ENCODE results near the gene MEG3.

The MEG3 gene

DNA sequence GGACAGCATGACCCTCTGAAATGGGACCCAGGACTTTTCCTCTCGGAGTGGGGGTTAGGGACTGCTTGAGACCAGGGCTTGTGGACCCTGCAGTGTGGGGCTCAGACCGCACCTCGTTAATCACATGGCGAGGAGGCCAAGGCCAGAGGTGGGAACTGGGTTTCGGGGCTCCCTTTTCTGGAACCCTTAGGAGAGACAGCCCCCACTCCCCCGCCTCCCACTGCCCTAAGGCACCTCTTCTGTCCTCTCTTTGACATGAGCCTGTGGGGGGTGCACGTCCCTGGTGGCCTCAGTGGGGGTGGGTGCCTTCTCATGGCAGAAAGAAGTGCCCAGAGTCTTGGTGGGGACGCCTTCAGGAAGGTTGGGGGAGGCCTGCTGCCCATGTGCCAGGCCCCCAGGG, 53.3 kb downstream of the MEG3 start:
- FAIRE-seq: no peak
- TF ChIP-seq, protein P1, sequence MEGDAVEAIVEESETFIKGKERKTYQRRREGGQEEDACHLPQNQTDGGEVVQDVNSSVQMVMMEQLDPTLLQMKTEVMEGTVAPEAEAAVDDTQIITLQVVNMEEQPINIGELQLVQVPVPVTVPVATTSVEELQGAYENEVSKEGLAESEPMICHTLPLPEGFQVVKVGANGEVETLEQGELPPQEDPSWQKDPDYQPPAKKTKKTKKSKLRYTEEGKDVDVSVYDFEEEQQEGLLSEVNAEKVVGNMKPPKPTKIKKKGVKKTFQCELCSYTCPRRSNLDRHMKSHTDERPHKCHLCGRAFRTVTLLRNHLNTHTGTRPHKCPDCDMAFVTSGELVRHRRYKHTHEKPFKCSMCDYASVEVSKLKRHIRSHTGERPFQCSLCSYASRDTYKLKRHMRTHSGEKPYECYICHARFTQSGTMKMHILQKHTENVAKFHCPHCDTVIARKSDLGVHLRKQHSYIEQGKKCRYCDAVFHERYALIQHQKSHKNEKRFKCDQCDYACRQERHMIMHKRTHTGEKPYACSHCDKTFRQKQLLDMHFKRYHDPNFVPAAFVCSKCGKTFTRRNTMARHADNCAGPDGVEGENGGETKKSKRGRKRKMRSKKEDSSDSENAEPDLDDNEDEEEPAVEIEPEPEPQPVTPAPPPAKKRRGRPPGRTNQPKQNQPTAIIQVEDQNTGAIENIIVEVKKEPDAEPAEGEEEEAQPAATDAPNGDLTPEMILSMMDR (IDR thresholded peaks at IDR 0.05; ENCODE audit: insufficient read depth, missing control alignments): no peak
- no peak for DNase-seq (ENCODE audit: insufficient read length, low spot score)

DNA sequence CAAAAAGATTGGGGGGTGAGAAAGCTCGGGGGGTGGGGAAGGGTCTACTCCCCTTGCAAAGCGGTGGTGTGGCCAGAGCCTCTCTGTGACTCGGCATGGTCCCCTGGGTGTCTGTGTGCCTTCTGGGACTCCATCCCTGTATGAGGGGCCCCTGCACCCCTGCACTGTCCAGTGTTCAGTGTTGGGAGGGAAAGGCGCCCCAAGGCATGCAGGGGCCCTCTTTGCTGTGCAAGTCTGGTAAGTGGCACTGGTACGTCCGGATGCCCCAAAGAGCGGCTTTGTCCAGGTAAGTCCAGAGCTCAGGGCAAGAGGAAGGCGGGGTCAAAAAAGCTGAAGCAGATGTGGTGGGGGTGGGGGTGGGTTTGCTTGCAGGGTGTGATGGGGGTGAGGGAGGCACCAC, 53.9 kb downstream of the MEG3 start:
- FAIRE-seq (no peak), DNase-seq (ENCODE audit: insufficient read length, low spot score) (no peak)
- TF ChIP-seq, protein P1 (IDR thresholded peaks at IDR 0.05; ENCODE audit: insufficient read depth, missing control alignments): no peak

DNA sequence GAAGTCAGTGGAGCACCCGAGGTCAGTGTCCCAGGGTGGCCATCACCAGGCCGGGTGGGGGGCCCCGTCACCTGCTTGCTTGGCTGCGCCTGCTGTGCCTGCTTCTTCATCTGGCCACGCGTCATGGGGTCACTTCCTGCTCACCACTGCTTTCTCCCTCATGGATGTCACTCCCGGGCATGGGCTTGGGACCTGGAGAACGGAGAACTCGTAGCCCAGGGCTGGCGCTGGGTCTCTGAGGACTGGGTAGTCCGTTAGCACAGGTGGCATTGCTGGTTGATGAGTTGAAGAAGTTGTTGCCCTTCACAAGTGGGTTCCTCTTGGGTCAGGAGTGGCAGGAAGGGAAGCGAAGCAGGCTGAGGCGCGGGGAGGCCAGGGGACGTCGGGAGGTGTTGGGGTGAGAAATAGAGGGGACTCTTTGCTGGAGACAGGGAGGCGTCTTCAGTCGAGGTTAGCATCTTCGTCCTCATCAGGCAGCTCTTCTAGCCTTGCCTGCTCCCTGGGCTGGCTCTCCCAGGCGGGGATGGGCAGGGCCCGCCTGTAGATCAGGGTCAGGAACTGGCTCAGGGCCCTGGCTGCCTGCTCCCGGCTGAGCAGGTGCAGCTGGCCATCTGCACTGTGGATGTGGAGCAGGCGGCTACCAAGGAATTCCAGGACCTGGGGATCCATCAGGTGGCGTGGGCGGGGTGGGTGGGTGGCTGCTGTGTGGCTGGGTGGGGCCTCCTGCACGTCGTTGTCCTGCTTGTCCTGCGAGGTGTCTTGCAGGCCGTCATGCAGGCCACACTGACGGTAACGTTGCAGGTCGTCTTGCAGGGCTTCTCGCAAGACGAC, 54.6 kb downstream of the MEG3 start:
- DNase-seq (ENCODE audit: insufficient read length, low spot score) (no peak), FAIRE-seq (no peak)
- TF ChIP-seq, protein P1 (IDR thresholded peaks at IDR 0.05; ENCODE audit: insufficient read depth, missing control alignments): no peak

DNA sequence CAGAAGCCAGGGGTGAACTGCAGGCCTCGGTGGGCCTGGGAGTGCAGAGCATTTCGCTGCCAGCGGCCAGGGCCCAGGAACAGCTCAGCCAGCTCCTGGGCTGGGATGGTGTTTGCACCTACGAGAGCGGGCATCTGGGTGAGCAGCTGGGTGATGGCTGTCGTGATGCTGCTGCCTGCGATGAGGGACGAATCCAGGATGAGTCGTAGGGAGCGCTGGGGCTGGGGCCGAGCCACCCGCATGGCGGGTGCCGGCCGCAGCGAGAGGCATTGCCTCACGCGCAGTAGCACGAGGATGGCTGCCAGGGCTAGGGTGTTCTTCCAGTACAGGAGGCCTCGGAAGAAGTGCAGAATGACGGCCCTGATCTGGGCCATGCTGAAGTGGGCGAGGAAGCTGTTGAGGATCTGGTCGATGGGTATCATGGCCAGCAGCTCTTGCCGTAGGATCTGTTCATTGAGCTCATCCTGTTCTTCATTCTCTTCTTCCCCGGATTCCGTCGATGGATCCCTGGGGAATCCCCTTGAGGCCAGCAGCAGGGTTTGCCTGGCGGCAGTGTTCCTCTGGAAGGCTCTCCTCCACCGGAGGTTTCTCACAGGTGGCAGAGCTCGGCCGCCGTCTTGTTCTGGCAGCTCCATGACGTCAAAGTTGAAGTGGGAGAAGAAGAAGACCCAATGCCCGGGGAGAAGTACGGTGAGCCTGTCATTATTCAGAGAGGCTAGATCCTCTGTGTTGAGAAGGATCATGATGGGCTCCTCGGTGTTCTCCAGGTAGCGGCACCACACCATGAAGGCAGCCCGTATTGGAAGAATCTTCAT, 55.5 kb downstream of the MEG3 start:
- DNase-seq (ENCODE audit: insufficient read length, low spot score): no peak
- no peak for FAIRE-seq
- TF ChIP-seq, protein P1 (IDR thresholded peaks at IDR 0.05; ENCODE audit: insufficient read depth, missing control alignments): no peak

DNA sequence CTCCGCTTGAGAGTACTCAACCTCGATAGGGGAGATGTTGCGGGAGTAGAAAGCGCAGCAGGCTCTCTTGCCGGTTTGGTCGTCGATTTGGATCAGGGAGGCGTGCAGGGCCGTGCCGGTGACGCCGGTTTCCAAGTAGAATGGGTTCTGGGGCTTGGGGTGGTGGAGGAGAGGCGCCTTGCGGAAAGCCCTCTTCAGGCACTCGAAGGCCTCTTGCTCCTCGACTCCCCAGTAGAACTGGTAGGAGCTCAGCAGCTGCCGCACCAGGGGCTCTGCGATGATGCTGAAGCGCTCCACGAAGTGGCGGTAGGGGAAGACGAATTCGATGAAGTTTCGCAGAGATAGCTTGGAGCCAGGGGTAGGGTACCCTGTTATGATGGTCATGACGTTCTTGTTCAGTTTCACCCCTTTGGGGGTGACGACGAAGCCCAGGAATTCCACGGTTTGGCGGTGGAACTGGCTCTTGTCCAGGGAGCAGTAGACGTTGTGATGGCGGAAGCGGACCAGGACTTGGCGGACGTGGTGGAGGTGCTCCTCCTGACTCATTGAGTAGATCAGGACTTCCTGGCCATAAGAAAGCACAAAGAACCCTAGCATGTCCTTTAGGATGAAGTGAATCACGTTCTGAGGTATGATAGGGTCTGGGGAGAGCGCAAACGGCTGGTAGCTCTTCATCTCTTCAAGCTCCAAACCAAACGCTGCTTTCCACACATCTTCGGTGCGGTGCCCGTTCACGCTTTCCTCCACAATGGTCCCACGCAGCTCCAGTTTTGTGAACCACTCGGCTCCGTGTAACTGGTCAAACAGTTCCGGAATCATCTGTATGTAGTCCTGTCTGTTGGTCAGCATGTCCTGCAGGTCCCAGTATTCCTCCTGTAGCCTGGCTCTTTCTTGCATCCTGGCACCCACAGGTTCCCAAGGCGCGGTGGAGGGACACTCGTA, 56.4 kb downstream of the MEG3 start:
- DNase-seq (ENCODE audit: insufficient read length, low spot score) (no peak), FAIRE-seq (no peak)
- TF ChIP-seq, protein P1 (IDR thresholded peaks at IDR 0.05; ENCODE audit: insufficient read depth, missing control alignments): no peak

DNA sequence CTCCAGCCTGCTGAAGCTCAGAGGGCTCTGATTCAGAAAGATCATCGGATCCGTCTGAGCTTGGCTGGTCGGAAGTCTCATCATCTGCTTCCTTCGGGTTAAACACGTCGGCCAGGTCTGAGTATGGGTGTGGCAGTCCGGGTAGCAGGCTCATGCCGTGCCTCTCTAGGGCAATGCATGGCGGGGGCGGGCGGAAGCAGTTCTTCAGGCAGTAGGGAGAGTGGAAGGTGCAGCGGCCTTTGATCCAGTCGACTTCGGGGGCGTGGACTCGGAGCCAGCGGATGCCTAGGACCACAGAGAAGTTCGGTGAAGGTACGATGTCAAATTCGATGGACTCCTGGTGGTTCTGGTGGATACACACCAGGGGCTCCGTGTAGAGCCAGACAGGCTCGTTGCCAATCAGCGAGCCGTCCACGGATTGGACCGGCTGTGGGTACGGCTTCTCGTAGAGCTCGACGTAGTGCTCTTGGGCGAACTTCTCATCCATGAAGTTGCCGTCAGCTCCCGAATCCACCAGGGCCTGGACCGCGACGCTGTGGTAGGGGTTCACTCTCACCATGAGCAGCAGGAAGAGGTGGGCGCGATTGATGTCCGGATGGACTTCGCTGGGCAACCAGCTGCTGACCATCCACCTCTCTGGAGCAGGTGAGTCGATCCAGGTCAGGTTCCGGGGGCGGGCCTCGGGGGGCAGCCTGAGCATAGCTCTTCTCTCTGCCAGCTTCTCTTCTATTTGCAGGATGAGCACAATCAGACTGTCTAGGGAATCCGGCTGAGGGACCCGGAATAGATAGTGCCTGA, 57.3 kb downstream of the MEG3 start:
- TF ChIP-seq, protein P1 (IDR thresholded peaks at IDR 0.05; ENCODE audit: insufficient read depth, missing control alignments): no peak
- no peak for FAIRE-seq

More for the DNA sequence above, 57.3 kb downstream of the MEG3 start:
- no peak for DNase-seq (ENCODE audit: insufficient read length, low spot score)

Data from D721Med (cell line).